Activated CD8-positive, alpha-beta memory T cell treated with anti-CD3 and anti-CD28 coated beads, Interleukin-2, amount 10 ng/mL, durations not matched to agents 7 days and 5 days (primary cell): ENCODE data around the gene GNG2. TPM values are rescaled to one million over a fixed set of nuclear protein-coding genes. Genes with fewer than 3 reads are reported as not detected.
A peak's percentile ranks its signal among the peaks of the same experiment; 100 is the strongest.
"Not testable (repeated sequence)": the region's sequence is repeated elsewhere in the genome, so short reads cannot be mapped to it uniquely, and the experiment has no call there.

Source experiments
- ATAC-seq: fragments of 150-1000 bp; cut with Tn5 transposase; one replicate; pipeline ENCODE4 v1.10.0; 2021; ENCODE audit warnings: moderate library complexity
- CTCF ChIA-PET: fragments of 350-600 bp; sonication (Branson Sonifier 250); formaldehyde crosslinking; loops from one replicate; lab custom pipeline; 2021; ENCODE audit warnings: antibody characterized with exemption; lab: Charles Lee
- DNase-seq: peaks from one replicate; pipeline ENCODE4 v3.0.0-alpha.2; 2020
- H3K27ac Mint-ChIP-seq: one replicate; pipeline ENCODE4 v1.8.0; 2021; ENCODE audit warnings: mild to moderate bottlenecking, mixed read lengths
- H3K27me3 Mint-ChIP-seq: one replicate; pipeline ENCODE4 v1.8.0; 2021; ENCODE audit warnings: mixed read lengths
- H3K36me3 Mint-ChIP-seq: one replicate; pipeline ENCODE4 v1.8.0; 2021; ENCODE audit warnings: mild to moderate bottlenecking, mixed read lengths
- H3K4me1 Mint-ChIP-seq: one replicate; pipeline ENCODE4 v1.8.0; 2021; ENCODE audit warnings: mixed read lengths
- H3K4me3 Mint-ChIP-seq: one replicate; pipeline ENCODE4 v1.8.0; 2021; ENCODE audit warnings: mild to moderate bottlenecking, moderate library complexity, mixed read lengths
- H3K9me3 Mint-ChIP-seq: one replicate; pipeline ENCODE4 v1.8.0; 2022; ENCODE audit warnings: low read depth, mixed read lengths
- total RNA-seq, 2 experiments: library from RNA; stranded (reverse); gene quantifications; one replicate each; pipeline ENCODE4 v1.2.3, GENCODE V29; 2021

The GNG2 gene
- total RNA-seq, 2 experiments from 2014 or later: 243 to 257 TPM

DNA sequence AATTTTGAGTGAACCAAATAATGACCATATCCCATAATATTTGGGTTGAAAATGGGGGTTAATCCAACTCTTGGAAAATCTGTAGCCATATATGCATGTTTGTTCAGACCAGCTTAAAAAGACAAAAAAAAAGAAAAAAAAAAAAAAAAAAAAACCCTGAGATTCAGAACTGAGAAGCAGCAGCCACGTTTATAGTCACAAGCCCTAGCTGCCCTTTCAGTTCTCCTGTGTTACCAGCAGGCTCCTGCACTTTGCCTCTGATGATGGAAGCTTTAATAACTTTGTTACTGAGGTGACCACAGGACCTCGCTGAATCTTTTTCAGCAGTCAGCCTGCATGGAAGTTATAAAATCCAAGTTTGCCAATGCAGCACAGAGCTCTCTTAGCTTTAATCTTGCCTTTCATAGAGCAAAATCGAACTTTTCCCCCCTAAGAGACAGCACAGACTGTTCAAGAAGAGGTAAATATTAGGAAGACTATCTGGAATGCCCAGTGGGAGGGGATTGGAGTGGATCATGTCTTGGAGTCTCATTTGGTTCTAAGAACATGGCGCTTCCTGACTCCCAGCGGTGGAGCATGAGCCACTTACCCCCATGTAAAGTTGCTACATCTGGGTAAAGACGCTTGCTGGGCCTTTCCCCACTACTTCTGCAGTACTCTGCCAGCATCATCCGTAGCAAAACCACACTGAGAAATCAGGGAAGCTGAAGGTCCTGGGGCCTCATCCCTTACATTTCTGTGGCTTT, 20.6 kb downstream of the GNG2 start:
- H3K27ac Mint-ChIP-seq: no peak overlapping the region

DNA sequence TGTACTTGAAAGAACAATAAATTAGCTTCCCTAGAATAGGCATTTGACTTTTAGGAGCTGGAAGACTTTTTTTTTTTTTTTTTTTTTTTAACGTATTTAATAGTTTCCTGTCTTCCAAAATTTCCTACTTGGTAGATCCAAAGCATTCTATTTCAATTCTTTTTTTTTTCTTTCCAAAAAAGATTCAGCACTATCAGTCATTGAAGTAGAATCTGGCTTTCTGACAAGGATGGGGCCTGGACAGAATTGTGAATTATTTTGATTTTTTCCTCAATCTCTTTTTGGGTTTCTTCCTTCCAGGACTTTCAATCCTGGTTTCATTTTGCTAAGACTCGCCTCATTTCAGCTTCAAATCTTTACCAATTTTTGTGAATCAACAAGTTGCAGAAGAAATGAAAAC, 21.2 kb downstream of the GNG2 start:
- H3K36me3 Mint-ChIP-seq: peaks cover 62% of the 10 kb centered on the region
- no peak overlapping the region for H3K27ac Mint-ChIP-seq
- no peak for ATAC-seq

More for the DNA sequence above, 20.6 kb downstream of the GNG2 start:
- CTCF ChIA-PET: interaction anchor here (0.7 to 1.6 kb wide), 4 partner anchors 9 to 44 kb away, joined by 3 to 5 read pairs (median 3); no protein-coding TSS in a partner anchor
- Mint-ChIP-seq H3K4me1 (peaks cover 61% of the 10 kb centered on the region), H3K4me3 (no peak overlapping the region), H3K36me3 (peaks cover 62% of the 10 kb centered on the region), H3K9me3 (no peaks in the 10 kb centered on the region), H3K27me3 (no peaks in the 10 kb centered on the region)
- ATAC-seq: no peak
- DNase-seq: no peak

DNA sequence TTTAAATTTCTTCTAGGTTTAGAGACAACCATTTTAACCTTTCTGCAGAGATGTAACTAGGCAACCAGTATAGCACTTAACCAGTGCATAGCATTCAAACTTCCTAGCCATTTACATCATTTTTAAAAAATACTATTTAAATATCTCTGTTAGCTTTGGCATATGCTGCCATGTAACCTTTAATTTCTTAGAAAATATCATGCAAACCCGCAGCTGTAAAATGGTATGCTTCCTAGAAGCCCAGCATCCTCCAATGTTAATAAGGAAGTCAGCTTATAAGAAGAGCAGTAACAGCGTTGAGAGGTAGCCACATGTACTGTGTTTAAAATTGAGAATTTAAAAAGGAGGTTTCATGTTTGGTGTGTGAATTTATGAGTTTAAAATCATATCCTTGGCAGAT, 22.8 kb downstream of the GNG2 start:
- Mint-ChIP-seq H3K36me3 (peaks cover 61% of the 10 kb centered on the region), H3K4me1 (peaks cover 54% of the 10 kb centered on the region), H3K9me3 (no peaks in the 10 kb centered on the region), H3K4me3 (no peak overlapping the region), H3K27me3 (no peaks in the 10 kb centered on the region), H3K27ac (peak overlapping the region; percentile 56)
- DNase-seq: no peak
- peak; percentile 46 for ATAC-seq
- CTCF ChIA-PET: interaction anchor here (0.6 to 1.6 kb wide), 3 partner anchors 96 to 229 kb away, joined by 3 to 4 read pairs (median 4); no protein-coding TSS in a partner anchor

More for the DNA sequence above, 21.2 kb downstream of the GNG2 start:
- Mint-ChIP-seq H3K4me3 (no peak overlapping the region), H3K4me1 (peaks cover 56% of the 10 kb centered on the region), H3K9me3 (no peaks in the 10 kb centered on the region), H3K27me3 (no peaks in the 10 kb centered on the region)
- CTCF ChIA-PET: interaction anchor here (0.7 to 1.6 kb wide), 3 partner anchors 12 to 44 kb away, joined by 3 to 5 read pairs (median 3); no protein-coding TSS in a partner anchor
- no peak for DNase-seq

DNA sequence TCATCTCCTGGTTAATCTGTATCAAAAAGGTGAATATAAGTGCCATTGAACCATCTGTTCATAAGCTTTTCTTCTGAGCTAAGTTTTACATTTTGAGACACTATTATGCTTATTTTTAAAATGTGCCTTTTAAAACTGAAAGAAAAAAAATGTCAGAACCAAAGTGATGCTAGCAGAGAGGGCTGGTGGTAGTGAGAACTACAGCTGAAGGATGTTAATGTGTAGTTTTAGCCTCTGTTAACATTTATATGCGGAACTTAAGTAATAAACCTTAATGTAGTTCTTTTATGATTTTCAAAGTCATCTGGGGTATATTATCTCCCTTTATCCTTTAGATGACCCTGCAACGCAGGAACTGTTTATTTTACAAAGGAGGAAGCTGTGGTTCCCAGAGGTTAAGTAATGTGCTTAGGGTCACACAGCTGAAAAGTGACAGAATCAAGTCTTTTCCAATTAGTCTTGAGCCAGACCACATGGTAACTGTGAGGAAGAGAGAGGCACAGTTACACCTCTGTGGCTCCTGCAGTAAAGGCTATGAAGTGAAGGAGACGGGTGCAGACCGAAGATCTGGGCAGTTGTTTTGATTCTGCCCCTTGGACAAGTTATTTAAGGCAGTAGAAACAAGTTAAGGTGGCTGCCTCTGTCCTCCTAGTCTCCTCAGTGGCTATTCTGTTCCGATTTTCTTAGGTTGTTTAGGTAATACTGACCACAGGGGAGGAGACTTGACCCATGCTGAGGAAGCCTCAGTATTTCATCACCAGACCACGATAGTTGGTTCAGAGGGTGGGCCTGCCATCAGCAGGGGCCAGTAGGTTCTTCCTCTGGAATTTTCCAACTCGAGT, 23.9 kb downstream of the GNG2 start:
- Mint-ChIP-seq H3K27ac (peak overlapping the region; percentile 55), H3K9me3 (no peaks in the 10 kb centered on the region), H3K4me3 (no peak overlapping the region), H3K4me1 (peaks cover 55% of the 10 kb centered on the region), H3K27me3 (no peaks in the 10 kb centered on the region), H3K36me3 (peaks cover 59% of the 10 kb centered on the region)
- ATAC-seq: peak; percentile 50
- no peak for DNase-seq
- CTCF ChIA-PET: interaction anchor here (0.8 to 1.6 kb wide), 2 partner anchors 9 to 95 kb away, joined by 3 to 4 read pairs; no protein-coding TSS in a partner anchor

DNA sequence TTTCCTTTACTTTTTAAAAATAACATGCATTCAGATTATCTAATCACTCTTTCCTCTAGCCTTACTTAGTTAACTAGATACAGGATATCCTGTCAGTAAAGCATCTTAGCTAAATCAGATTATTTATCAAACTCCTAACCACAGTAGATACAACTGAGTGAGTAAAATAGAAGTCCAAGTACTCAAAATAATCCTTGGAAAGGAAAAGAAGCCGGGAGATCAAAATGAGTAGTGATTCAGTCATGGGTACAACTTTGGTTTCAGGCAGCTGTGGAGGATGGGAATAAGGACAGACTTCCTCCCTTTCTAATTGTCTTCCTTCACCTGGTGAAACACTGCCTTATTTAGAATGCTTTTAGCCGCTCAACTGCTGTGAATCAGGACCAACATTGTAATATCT, 29.4 kb downstream of the GNG2 start:
- no peak overlapping the region for H3K4me3 Mint-ChIP-seq
- peaks cover 71% of the 10 kb centered on the region for H3K36me3 Mint-ChIP-seq
- H3K27me3 Mint-ChIP-seq: no peaks in the 10 kb centered on the region
- CTCF ChIA-PET: interaction anchor here (1.4 kb wide), 1 partner anchor 9 kb away, joined by 3 read pairs; no protein-coding TSS in a partner anchor
- H3K4me1 Mint-ChIP-seq: peaks cover 27% of the 10 kb centered on the region
- H3K9me3 Mint-ChIP-seq: no peaks in the 10 kb centered on the region
- H3K27ac Mint-ChIP-seq: peak overlapping the region; percentile 48
- no peak for ATAC-seq
- no peak for DNase-seq

DNA sequence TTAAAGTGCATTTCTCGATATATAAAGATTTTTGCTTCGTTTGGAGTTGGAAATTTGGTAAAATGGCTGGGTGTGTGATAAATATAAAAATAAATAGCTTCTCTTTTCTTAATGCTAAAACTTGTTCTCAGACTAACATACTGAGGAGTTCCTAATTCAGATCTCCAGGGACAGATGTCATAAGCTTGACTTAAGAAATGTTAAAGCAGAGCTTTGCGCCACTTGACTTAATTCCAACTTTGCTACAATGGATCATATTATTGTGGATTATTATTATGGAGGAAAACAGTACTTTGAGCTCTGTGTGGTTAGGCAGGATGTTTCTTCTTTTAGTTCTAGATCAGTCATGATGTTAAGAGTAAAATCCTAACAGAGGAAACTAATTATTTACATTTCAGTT, 33.8 kb downstream of the GNG2 start:
- no peak for DNase-seq
- peaks cover 76% of the 10 kb centered on the region for H3K36me3 Mint-ChIP-seq

DNA sequence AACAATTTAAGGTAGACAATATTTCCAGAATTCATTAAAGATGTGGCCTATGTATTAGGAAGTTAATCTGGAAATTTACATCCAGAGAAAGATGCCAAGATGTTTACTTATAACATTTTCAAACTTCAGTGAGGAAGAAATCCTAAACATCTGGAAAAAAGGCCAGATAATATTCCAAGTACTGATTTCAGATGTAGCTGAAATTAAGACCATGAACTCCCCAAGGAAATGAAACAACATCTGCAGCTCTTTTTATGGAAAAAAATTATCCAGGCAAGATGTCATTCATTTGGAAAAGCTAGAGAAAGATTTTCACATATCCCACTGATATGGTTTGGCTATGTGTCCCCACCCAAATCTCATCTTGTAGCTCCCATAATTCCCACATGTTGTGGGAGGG, 35.0 kb downstream of the GNG2 start:
- Mint-ChIP-seq H3K4me1 (peaks cover 13% of the 10 kb centered on the region), H3K27me3 (no peaks in the 10 kb centered on the region), H3K4me3 (no peak overlapping the region), H3K9me3 (peaks cover 6% of the 10 kb centered on the region), H3K36me3 (peaks cover 79% of the 10 kb centered on the region), H3K27ac (no peak overlapping the region)
- DNase-seq: no peak
- CTCF ChIA-PET: no interaction called here
- ATAC-seq: no peak

More for the DNA sequence above, 33.8 kb downstream of the GNG2 start:
- ATAC-seq: no peak
- Mint-ChIP-seq H3K27ac (no peak overlapping the region), H3K4me3 (no peak overlapping the region), H3K27me3 (no peaks in the 10 kb centered on the region), H3K4me1 (peaks cover 21% of the 10 kb centered on the region), H3K9me3 (peaks cover 6% of the 10 kb centered on the region)
- CTCF ChIA-PET: interaction anchor here (0.6 to 0.9 kb wide), 2 partner anchors 12 to 13 kb away, joined by 3 read pairs; no protein-coding TSS in a partner anchor

DNA sequence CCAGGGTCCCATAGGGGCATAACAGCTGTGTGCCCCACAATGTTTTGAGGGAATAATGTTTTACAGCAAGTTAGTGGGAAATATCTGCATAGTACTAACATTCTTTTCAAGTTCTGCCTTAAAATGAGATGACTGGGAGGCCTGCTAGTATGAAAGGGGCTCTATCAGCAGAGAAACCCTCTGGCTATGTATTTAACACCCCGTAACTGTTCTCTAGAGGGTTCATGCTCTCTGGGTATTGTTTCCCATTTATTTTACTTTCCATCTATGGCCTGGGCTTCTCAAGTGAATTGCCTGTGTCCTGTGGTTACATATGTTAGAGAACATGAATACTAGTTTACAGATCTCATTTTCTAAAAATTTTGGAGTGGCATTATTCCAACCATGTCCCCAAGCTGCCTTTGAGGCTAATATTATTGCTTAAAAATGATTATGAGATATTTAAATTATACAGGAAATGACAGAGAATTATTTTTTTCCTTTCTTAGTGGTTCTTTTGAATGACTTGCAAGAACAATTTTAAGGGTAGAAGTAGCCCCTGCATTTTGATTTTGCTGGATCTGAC, 37.5 kb downstream of the GNG2 start:
- DNase-seq: no peak
- Mint-ChIP-seq H3K4me1 (peaks cover 9% of the 10 kb centered on the region), H3K9me3 (peaks cover 8% of the 10 kb centered on the region), H3K27ac (no peak overlapping the region), H3K36me3 (peaks cover 78% of the 10 kb centered on the region), H3K27me3 (no peaks in the 10 kb centered on the region), H3K4me3 (no peak overlapping the region)
- no peak for ATAC-seq
- CTCF ChIA-PET: no interaction called here

DNA sequence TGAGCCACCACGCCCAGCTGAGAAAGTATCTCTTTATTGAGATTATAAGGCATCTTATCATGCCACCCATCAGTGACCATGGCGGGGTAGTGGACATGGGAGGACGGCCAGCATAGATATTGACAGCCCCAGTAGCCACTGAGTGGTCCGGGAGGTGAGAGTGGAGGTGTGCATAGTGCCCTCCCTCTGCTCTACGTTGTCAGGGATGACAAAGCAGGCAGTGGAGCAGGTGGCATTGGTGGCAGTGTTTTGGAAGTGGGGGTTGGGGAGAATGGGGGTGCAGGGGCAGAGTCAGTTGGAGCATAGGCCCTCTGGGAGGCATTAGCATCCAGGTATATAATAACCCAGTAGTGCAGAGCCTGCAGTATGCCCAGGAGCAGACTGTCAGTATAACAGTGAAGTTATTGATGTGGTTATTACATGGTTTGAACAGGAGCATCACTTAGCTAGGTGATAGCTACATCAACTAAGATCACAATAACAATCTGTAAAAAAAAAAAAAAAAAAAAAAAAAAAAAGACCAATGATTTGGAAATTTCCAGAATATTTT, 41.1 kb downstream of the GNG2 start:
- peaks cover 84% of the 10 kb centered on the region for H3K36me3 Mint-ChIP-seq
- no peaks in the 10 kb centered on the region for H3K27me3 Mint-ChIP-seq
- H3K9me3 Mint-ChIP-seq: peaks cover 14% of the 10 kb centered on the region
- DNase-seq: no peak
- H3K27ac Mint-ChIP-seq: no peak overlapping the region
- peaks cover 23% of the 10 kb centered on the region for H3K4me1 Mint-ChIP-seq
- CTCF ChIA-PET: interaction anchor here (0.9 kb wide), 1 partner anchor 10 kb away, joined by 3 read pairs; no protein-coding TSS in a partner anchor
- no peak overlapping the region for H3K4me3 Mint-ChIP-seq
- ATAC-seq: no peak

DNA sequence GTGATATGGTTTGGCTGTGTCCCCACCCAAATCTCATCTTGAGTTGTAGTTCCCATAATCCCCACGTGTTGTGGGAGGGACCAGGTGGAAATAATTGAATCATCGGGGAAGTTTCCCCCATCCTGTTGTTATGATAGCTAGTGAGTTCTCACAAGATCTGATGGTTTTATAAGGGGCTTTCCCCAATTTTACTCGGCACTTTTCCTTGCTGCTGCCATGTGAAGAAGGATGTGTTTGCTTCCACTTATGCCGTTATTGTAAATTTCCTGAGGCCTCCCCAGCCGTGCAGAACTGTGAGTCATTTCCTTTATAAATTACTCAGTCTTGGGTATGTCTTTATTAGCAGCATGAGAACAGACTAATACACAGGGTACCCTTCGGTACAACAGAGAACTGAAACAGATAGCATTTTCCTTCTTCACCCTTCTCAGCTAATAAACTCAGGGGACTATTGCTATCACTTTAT, 45.3 kb downstream of the GNG2 start:
- ATAC-seq (peak; percentile 90), DNase-seq (peak; percentile 54)
- not testable (repeated sequence) for H3K4me3 Mint-ChIP-seq, H3K27me3 Mint-ChIP-seq
- Mint-ChIP-seq H3K36me3 (peaks cover 79% of the 10 kb centered on the region), H3K9me3 (peaks cover 18% of the 10 kb centered on the region), H3K4me1 (peaks cover 34% of the 10 kb centered on the region), H3K27ac (peak overlapping the region; percentile 76)
- CTCF ChIA-PET: interaction anchor here (0.7 kb wide), 1 partner anchor 45 kb away, joined by 3 read pairs; the partner anchor contains the start of gene GNG2

DNA sequence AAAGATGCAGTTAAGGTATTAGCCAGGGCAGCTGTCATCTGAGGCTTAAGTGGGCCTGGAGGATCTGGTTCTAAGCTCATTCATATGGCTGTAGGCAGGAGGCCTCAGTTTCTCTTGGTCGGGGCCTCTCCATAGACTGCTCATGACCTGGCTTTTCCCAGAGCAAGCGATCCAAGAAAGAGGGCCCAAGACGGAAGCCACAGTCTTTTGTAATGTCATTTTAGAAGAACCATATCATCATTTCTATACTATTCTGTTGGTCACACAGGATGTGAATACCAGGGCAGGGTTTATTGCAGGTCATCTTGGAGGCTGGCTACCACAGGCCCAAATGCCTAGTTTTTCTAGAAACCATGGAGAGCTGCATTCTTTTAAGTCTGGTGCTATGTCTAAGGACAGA, 47.7 kb downstream of the GNG2 start:
- H3K9me3 Mint-ChIP-seq: peaks cover 15% of the 10 kb centered on the region
- CTCF ChIA-PET: no interaction called here
- no peaks in the 10 kb centered on the region for H3K27me3 Mint-ChIP-seq
- no peak for ATAC-seq
- DNase-seq: no peak
- peaks cover 46% of the 10 kb centered on the region for H3K4me1 Mint-ChIP-seq
- no peak overlapping the region for H3K27ac Mint-ChIP-seq
- H3K36me3 Mint-ChIP-seq: peaks cover 74% of the 10 kb centered on the region
- H3K4me3 Mint-ChIP-seq: no peak overlapping the region

DNA sequence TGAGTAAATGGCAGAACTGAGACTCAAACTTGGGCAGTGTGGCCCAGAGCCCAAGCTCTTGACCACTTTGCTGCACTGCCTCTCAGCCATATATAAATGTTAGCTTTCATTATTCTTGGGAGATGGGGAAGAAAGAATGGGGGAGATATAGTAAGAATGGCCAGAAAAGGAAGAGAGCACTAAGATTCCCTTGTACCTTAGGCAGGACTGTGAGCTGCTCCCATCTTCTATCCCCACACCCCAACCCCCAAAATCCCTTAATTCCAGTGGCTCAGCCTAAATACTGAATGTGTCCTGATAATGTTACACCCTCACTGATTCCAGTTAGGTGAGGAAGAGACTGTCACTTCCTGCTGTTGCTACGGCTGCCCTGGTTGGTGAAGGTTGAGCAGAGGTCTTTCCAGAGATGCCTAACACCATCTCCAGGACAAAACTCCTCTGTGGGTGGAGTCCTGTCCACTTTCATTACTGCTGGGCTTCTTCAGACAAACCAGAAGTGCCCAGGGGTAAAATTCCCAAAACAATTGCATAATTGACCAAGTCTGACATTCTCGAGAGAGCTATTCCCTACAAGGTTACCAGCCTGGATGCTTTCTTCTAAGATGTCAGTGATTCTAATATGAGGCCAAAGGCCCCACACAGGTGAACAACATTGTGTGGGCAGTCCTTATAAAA, 51.8 kb downstream of the GNG2 start:
- CTCF ChIA-PET: no interaction called here
- H3K36me3 Mint-ChIP-seq: peaks cover 71% of the 10 kb centered on the region

More for the DNA sequence above, 51.8 kb downstream of the GNG2 start:
- no peak overlapping the region for H3K27ac Mint-ChIP-seq
- H3K9me3 Mint-ChIP-seq: peaks cover 3% of the 10 kb centered on the region
- no peaks in the 10 kb centered on the region for H3K27me3 Mint-ChIP-seq
- DNase-seq (no peak), ATAC-seq (no peak)
- no peak overlapping the region for H3K4me3 Mint-ChIP-seq
- peaks cover 44% of the 10 kb centered on the region for H3K4me1 Mint-ChIP-seq
